DMS114 treated with DMSO at 0.1 percent for 48 hours (cell line): ENCODE measurements around the gene CABS1.

Source experiments
- DNase-seq: peaks from one replicate; lab custom pipeline; 2025; ENCODE audit not compliant: unreplicated experiment; lab: John Stamatoyannopoulos, UW

The CABS1 gene

DNA sequence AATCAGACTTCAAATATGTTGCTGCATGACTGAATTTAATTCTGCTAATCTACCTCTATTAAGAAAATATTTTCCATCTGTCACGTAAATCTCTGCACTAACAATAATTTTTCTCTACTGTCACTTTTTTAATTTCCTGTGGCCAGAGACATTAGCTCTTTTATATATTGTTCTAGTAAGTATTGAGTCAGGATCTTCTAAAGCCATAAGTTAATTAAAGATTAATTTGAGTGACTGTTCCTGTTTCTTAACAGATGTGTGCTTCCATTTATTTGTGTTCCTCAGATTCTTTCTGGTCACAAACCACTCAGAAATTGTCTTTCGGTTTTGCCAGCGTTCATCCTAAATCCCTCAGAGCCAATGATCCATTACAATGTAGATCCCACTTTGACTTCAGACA lies 45.8 kb downstream of the CABS1 start:
- no peak for DNase-seq

DNA sequence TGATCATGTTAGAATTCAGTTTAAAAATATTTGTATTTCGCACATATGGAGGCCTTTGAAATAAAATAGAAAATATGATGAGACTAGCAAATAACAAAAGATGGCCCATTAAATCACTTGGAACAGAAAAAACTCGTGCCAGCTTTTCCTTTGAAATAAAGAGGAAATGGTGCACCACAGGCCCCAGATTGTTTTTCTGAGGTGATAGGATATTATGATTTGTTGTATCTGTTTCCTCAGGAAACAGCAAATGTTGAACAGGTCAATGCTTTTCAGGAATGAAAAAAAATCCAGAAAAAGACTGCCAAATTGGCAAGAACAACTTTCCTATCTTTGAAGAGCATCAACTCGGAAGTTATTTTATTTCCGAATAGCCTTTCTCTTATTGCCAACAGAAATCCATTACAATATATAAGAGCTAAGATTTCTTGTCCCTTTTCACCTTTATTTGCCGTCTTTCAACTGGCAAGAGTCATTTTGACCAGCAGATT lies 48.0 kb downstream of the CABS1 start, which contains the start of gene SMR3B:
SMR3B (plus strand) TSS at position 441 of the 491 bp plus-strand sequence. CDS start 1,380 bp downstream, outside the sequence.
- DNase-seq, result no peak
